Caco-2 (cell line): ENCODE results near the gene NT5DC1. TPM values are rescaled to one million over a fixed set of nuclear protein-coding genes. Genes with fewer than 3 reads are reported as not detected.

Experiments used
- Bru-seq: library from RNA; stranded (reverse); fragments of 400-500 nt; gene quantifications from one replicate; lab custom pipeline; 2021; lab: Mats Ljungman, UMichigan
- BruChase-seq, 2 experiments: library from RNA; stranded (reverse); fragments of 400-500 nt; gene quantifications; one replicate each; lab custom pipeline; 2021; lab: Mats Ljungman, UMichigan
- BruUV-seq: library from RNA; stranded (reverse); fragments of 400-500 nt; replicated peaks from 2 replicates; lab custom pipeline; 2021; lab: Mats Ljungman, UMichigan
- CTCF ChIA-PET: fragments of 300-600 bp; sonication (Branson Sonifier 250); formaldehyde crosslinking; loops from one replicate; lab custom pipeline; 2022; ENCODE audit warnings: antibody characterized with exemption; lab: Charles Lee
- POLR2A ChIA-PET: fragments of 300-600 bp; sonication (Branson Sonifier 250); formaldehyde crosslinking; loops from one replicate; lab custom pipeline; 2022; ENCODE audit warnings: antibody characterized with exemption; lab: Charles Lee
- DNase-seq, 2 experiments: peaks; one replicate each; pipeline versions ENCODE4 v3.0.0 to v3.0.0-alpha.2; 2020 to 2022
- H3K27me3 ChIP-seq: replicated peaks from 2 replicates; pipeline ENCODE4 v1.6.0; 2011; ENCODE audit warnings: low read length; ENCODE audit not compliant: control insufficient read depth, insufficient read depth
- H3K36me3 ChIP-seq: 2 replicates; pipeline ENCODE4 v1.5.1; 2011; ENCODE audit warnings: low read length; ENCODE audit not compliant: control insufficient read depth, insufficient read depth
- H3K4me1 ChIP-seq: fragments of 250-450 bp; sonication (Bioruptor Pico); 2 replicates; pipeline ENCODE4 v1.5.1; 2020; ENCODE audit warnings: mild to moderate bottlenecking
- H3K4me3 ChIP-seq: 2 replicates; pipeline ENCODE4 v1.5.1; 2011; ENCODE audit warnings: low read depth, mild to moderate bottlenecking, control low read depth, low read length
- H3K9me3 ChIP-seq: fragments of 250-450 bp; sonication (Bioruptor Pico); 2 replicates; pipeline ENCODE4 v1.5.1; 2020; ENCODE audit warnings: mild to moderate bottlenecking, moderate library complexity
- H3K27ac Mint-ChIP-seq: one replicate; pipeline ENCODE4 v1.8.0; 2022; ENCODE audit warnings: mixed read lengths; ENCODE audit not compliant: unreplicated experiment
- H3K27me3 Mint-ChIP-seq: one replicate; pipeline ENCODE4 v1.8.0; 2022; ENCODE audit warnings: mixed read lengths; ENCODE audit not compliant: insufficient read depth, unreplicated experiment
- H3K36me3 Mint-ChIP-seq: one replicate; pipeline ENCODE4 v1.8.0; 2022; ENCODE audit warnings: mild to moderate bottlenecking, mixed read lengths; ENCODE audit not compliant: insufficient read depth, unreplicated experiment
- H3K4me1 Mint-ChIP-seq: one replicate; pipeline ENCODE4 v1.8.0; 2022; ENCODE audit warnings: low read depth, mixed read lengths; ENCODE audit not compliant: unreplicated experiment
- H3K4me3 Mint-ChIP-seq: one replicate; pipeline ENCODE4 v1.8.0; 2022; ENCODE audit warnings: mild to moderate bottlenecking, moderate library complexity, mixed read lengths; ENCODE audit not compliant: unreplicated experiment
- H3K9me3 Mint-ChIP-seq: one replicate; pipeline ENCODE4 v1.8.0; 2022; ENCODE audit warnings: mixed read lengths; ENCODE audit not compliant: unreplicated experiment
- intact Hi-C: fragments of 100-400 bp; cut with micrococcal nuclease; formaldehyde crosslinking; loops from one replicate; pipeline ENCODE4 v1.10.0; 2022; ENCODE audit not compliant: unreplicated experiment
- long read RNA-seq: library from polyadenylated mRNA; stranded (forward); transcript quantifications from one replicate; pipeline ENCODE4 v2.0.0, GENCODE V29; 2022
- total RNA-seq: library from RNA; stranded (reverse); gene quantifications from 2 replicates; pipeline ENCODE4 v1.2.3, GENCODE V29; 2022
- TF ChIP-seq, protein P1 (sequence below), 2 experiments: fragments of 200-600 bp in 1 of 2; IDR thresholded peaks; 1 replicate in 1 of 2; 2 replicates in 1 of 2; pipeline versions ENCODE4 v1.5.1 to v1.8.0; 2011 to 2022; ENCODE audit warnings: antibody characterized with exemption in 1 of 2, control low read depth in 1 of 2, inconsistent platforms in 1 of 2, low read depth in 1 of 2, low read length in 1 of 2, mild to moderate bottlenecking in 1 of 2, moderate library complexity in 1 of 2; ENCODE audit not compliant: insufficient read depth in 1 of 2, severe bottlenecking in 1 of 2, unreplicated experiment in 1 of 2

The NT5DC1 gene
- total RNA-seq (54.3 and 55.0 TPM in 2 replicates), Bru-seq, nascent RNA (percentile 81 among the genes with signal in this experiment), BruChase-seq, experiment 1, labeled RNA remaining after a 2-hour chase (percentile 73 among the genes with signal in this experiment), BruChase-seq, experiment 2, labeled RNA remaining after a 6-hour chase (percentile 68 among the genes with signal in this experiment)
- long read RNA-seq, full-length matches to known transcripts, result 54 of 61 reads
- long read RNA-seq, partial matches to known transcripts, result 1 of 61 reads
- long read RNA-seq, other reads (novel, unspliced or antisense), result 6 of 61 reads

DNA sequence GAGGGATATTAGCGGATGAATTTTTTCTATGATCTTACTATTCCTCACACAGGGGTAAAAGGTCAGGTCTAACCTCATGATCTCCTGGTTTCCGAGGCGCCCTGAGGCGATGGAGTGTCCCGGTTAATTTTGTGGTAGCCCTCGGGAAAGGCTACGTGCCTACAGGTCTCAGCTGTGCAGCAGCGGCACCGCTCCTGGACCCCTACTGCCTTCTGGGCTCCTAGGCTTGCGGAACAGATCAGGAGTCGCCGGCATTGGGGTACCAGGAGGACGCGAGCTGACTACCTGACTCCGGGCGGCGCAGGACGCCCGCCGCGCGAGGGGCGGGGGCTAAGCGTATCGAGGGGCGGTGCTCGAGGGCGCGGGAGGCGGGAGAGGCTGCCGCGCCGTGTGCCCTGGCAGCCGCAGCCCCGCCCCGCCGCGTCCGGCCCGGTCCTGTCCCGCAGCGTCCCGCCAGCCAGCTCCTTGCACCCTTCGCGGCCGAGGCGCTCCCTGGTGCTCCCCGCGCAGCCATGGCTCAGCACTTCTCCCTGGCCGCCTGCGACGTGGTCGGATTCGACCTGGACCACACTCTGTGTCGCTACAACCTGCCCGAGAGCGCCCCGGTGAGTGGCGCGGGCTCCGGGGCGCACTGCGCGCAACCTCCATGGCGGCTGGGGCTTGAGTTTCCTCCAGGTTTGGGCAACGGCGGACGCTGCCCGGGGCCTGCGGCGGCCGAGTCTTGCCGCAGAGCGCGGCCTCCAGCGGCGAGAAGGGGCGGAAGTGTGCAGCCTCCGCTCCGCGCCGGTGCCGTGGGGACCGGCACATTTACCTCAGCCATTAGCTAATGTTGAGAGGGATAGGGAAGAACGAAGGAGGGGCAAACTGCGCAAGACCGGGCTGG is at the start of gene NT5DC1:
Gene NT5DC1, plus strand, starts transcription at position 435 of the 883 bp plus-strand sequence. Its CDS starts 78 bp downstream, at position 513.
- H3K27me3 ChIP-seq, result no peaks in the 10 kb centered on the region
- TF ChIP-seq, protein P1, sequence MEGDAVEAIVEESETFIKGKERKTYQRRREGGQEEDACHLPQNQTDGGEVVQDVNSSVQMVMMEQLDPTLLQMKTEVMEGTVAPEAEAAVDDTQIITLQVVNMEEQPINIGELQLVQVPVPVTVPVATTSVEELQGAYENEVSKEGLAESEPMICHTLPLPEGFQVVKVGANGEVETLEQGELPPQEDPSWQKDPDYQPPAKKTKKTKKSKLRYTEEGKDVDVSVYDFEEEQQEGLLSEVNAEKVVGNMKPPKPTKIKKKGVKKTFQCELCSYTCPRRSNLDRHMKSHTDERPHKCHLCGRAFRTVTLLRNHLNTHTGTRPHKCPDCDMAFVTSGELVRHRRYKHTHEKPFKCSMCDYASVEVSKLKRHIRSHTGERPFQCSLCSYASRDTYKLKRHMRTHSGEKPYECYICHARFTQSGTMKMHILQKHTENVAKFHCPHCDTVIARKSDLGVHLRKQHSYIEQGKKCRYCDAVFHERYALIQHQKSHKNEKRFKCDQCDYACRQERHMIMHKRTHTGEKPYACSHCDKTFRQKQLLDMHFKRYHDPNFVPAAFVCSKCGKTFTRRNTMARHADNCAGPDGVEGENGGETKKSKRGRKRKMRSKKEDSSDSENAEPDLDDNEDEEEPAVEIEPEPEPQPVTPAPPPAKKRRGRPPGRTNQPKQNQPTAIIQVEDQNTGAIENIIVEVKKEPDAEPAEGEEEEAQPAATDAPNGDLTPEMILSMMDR (IDR thresholded peaks at IDR 0.05; ENCODE audit: insufficient read depth in 1 of 2, low read depth in 1 of 2, low read length in 1 of 2, severe bottlenecking in 1 of 2, unreplicated experiment in 1 of 2), result peak; percentile 16 to 29
- Mint-ChIP-seq H3K9me3 (no peaks in the 10 kb centered on the region), H3K4me1 (peaks cover 19% of the 10 kb centered on the region), H3K4me3 (peak within 1 kb of the TSS; percentile 94), H3K27ac (peak within 1 kb of the TSS; percentile 87), H3K36me3 (peaks cover 6% of the 10 kb centered on the region), H3K27me3 (no peaks in the 10 kb centered on the region)
- ChIA-PET POLR2A (interaction anchor here (0.7 to 1.9 kb wide), 7 partner anchors 14 to 88 kb away, joined by 3 to 19 read pairs (median 4); partner anchors contain the start of gene FRK), CTCF (interaction anchor here (0.5 to 1.7 kb wide), 5 partner anchors 12 to 90 kb away, joined by 3 to 14 read pairs (median 6); partner anchors contain the start of gene FRK)
- peaks cover 7% of the 10 kb centered on the region; the same call in 1 of the 2 replicates for H3K4me1 ChIP-seq
- H3K4me3 ChIP-seq, result peak within 1 kb of the TSS; percentile 73
- H3K9me3 ChIP-seq, result 0 out of 2 replicates have a peak, but pooled peaks cover 7% of the 10 kb centered on the region
- no TSS peak for BruUV-seq
- intact Hi-C loops, result loop anchor here (1.0 to 2.0 kb wide), 2 partner anchors 28 to 40 kb away; partner anchors contain the start of gene FRK
- no peaks in the 10 kb centered on the region for H3K36me3 ChIP-seq
- DNase-seq, result peak; percentile 87 to 90

GRCh38 chr6:116051244-116051643 is 49.4 kb upstream of the NT5DC1 start:
- H3K27me3 ChIP-seq, result no peaks in the 10 kb centered on the region
- ChIA-PET POLR2A (no interaction called here), CTCF (no interaction called here)
- Mint-ChIP-seq H3K9me3 (no peaks in the 10 kb centered on the region), H3K27ac (no peak overlapping the region), H3K36me3 (no peaks in the 10 kb centered on the region), H3K4me1 (peaks cover 9% of the 10 kb centered on the region), H3K27me3 (no peaks in the 10 kb centered on the region), H3K4me3 (no peak overlapping the region)
- no peak for DNase-seq
- H3K4me3 ChIP-seq, result no peak overlapping the region
- TF ChIP-seq, protein P1 (IDR thresholded peaks at IDR 0.05; ENCODE audit: insufficient read depth in 1 of 2, low read depth in 1 of 2, low read length in 1 of 2, severe bottlenecking in 1 of 2, unreplicated experiment in 1 of 2), result no peak
- intact Hi-C loops, result no loop called here
- H3K9me3 ChIP-seq, result no peaks in the 10 kb centered on the region
- no peaks in the 10 kb centered on the region for H3K36me3 ChIP-seq
- 0 out of 2 replicates have a peak, but pooled peaks cover 4% of the 10 kb centered on the region for H3K4me1 ChIP-seq
- BruUV-seq, result no TSS peak

DNA sequence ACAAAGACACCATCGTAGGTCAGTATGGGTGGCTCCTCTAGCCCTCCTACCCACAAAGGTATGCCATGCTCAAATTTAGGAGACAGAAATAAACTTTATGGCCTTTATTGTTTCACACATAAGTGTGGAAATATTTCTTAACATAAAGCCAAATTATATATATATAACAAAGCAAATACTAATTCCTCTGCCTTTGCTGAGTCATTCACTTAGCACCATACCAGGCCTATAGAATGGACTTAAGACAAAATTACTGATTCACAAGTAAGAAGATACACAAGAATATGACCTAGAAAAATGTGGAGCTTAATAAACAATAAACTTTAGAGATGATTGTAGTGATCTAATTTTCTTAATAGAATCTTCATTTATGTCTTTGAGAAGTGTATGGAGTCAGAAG is 45.1 kb upstream of the NT5DC1 start:
- intact Hi-C loops, result no loop called here
- CTCF ChIA-PET, result no interaction called here
- no peak overlapping the region for H3K27ac Mint-ChIP-seq
- TF ChIP-seq, protein P1 (IDR thresholded peaks at IDR 0.05; ENCODE audit: insufficient read depth in 1 of 2, low read depth in 1 of 2, low read length in 1 of 2, severe bottlenecking in 1 of 2, unreplicated experiment in 1 of 2), result no peak
- no peaks in the 10 kb centered on the region for H3K9me3 Mint-ChIP-seq
- no peaks in the 10 kb centered on the region for H3K27me3 Mint-ChIP-seq
- no peaks in the 10 kb centered on the region for H3K27me3 ChIP-seq
- H3K4me3 ChIP-seq, result no peak overlapping the region
- no peaks in the 10 kb centered on the region for H3K9me3 ChIP-seq
- H3K4me1 Mint-ChIP-seq, result peaks cover 1% of the 10 kb centered on the region
- DNase-seq, result no peak
- POLR2A ChIA-PET, result no interaction called here
- H3K4me1 ChIP-seq, result no peaks in the 10 kb centered on the region
- H3K4me3 Mint-ChIP-seq, result no peak overlapping the region
- no TSS peak for BruUV-seq
- H3K36me3 ChIP-seq, result no peaks in the 10 kb centered on the region
- peaks cover 2% of the 10 kb centered on the region for H3K36me3 Mint-ChIP-seq
